IMR-90 (cell line): Measurements from ENCODE around the gene ARHGAP15. TPM values are rescaled to one million over a fixed set of nuclear protein-coding genes. Genes with fewer than 3 reads are reported as not detected.

Source experiments
- ATAC-seq: fragments of 200-7000 bp; cut with Tn5 transposase; 2 replicates; pipeline ENCODE4 v1.9.1; 2020; ENCODE audit warnings: low read depth, mild to moderate bottlenecking, moderate library complexity
- BruUV-seq: library from RNA; stranded (reverse); fragments of 400-500 nt; replicated peaks from 2 replicates; lab custom pipeline; 2021; lab: Mats Ljungman, UMichigan
- CTCF ChIA-PET: fragments of 300-600 bp; formaldehyde crosslinking; extraction: SDS; loops from one replicate; lab custom pipeline; 2021; ENCODE audit warnings: antibody characterized with exemption; lab: Yijun Ruan, JAX
- POLR2A ChIA-PET: fragments of 300-600 bp; sonication (Branson Sonifier 250); formaldehyde crosslinking; loops from one replicate; lab custom pipeline; 2022; ENCODE audit warnings: antibody characterized with exemption; ENCODE audit not compliant: unreplicated experiment; lab: Charles Lee
- DNase-seq: peaks from one replicate; pipeline ENCODE4 v3.0.0; 2013
- H2AFZ ChIP-seq: replicated peaks from 2 replicates; pipeline ENCODE3; 2013; ENCODE audit warnings: low read length, mild to moderate bottlenecking; ENCODE audit not compliant: poor library complexity
- H2AK5ac ChIP-seq: 2 replicates; pipeline ENCODE4 v1.6.1; 2013; ENCODE audit warnings: low read depth, low read length, inconsistent platforms
- H2AK9ac ChIP-seq: replicated peaks from 2 replicates; pipeline ENCODE3; 2013; ENCODE audit warnings: mild to moderate bottlenecking, low read depth, low read length, moderate library complexity; ENCODE audit not compliant: poor library complexity
- H2BK120ac ChIP-seq: 2 replicates; pipeline ENCODE4 v1.6.1; 2013; ENCODE audit warnings: low read depth, low read length, inconsistent platforms
- H2BK15ac ChIP-seq: 3 replicates; pipeline ENCODE4 v1.6.1; 2013; ENCODE audit warnings: low read depth, low read length, inconsistent platforms
- H2BK20ac ChIP-seq: 2 replicates; pipeline ENCODE4 v1.6.1; 2013; ENCODE audit warnings: low read depth, mild to moderate bottlenecking, inconsistent platforms, low read length, moderate library complexity
- H2BK5ac ChIP-seq: 2 replicates; pipeline ENCODE4 v1.6.1; 2013; ENCODE audit warnings: mild to moderate bottlenecking, low read depth, low read length, inconsistent platforms; ENCODE audit not compliant: poor library complexity, severe bottlenecking
- H3K14ac ChIP-seq: replicated peaks from 2 replicates; pipeline ENCODE4 v1.6.1; 2013; ENCODE audit warnings: low read depth, low read length, inconsistent platforms
- H3K18ac ChIP-seq: 2 replicates; pipeline ENCODE4 v1.6.1; 2013; ENCODE audit warnings: low read depth, low read length, control low read depth
- H3K23ac ChIP-seq: 2 replicates; pipeline ENCODE4 v1.6.1; 2013; ENCODE audit warnings: low read depth, low read length, inconsistent platforms
- H3K27ac ChIP-seq: 2 replicates; pipeline ENCODE4 v1.5.1; 2013; ENCODE audit warnings: mild to moderate bottlenecking, control low read depth, low read length; ENCODE audit not compliant: insufficient read depth
- H3K27me3 ChIP-seq: 2 replicates; pipeline ENCODE4 v1.6.1; 2013; ENCODE audit warnings: low read length; ENCODE audit not compliant: control insufficient read depth, insufficient read depth
- H3K36me3 ChIP-seq: 2 replicates; pipeline ENCODE4 v1.6.1; 2013; ENCODE audit warnings: low read length, mixed read lengths; ENCODE audit not compliant: control insufficient read depth, insufficient read depth
- H3K4ac ChIP-seq: 2 replicates; pipeline ENCODE4 v1.6.1; 2013; ENCODE audit warnings: low read depth, low read length, inconsistent platforms
- H3K4me1 ChIP-seq: 2 replicates; pipeline ENCODE4 v1.6.1; 2013; ENCODE audit warnings: low read length, mixed read lengths; ENCODE audit not compliant: control insufficient read depth, insufficient read depth
- H3K4me2 ChIP-seq: 2 replicates; pipeline ENCODE4 v1.6.1; 2013; ENCODE audit warnings: low read depth, mild to moderate bottlenecking, control low read depth, low read length, moderate library complexity
- H3K4me3 ChIP-seq: 2 replicates; pipeline ENCODE4 v1.5.1; 2013; ENCODE audit warnings: low read depth, mild to moderate bottlenecking, control low read depth, low read length, moderate library complexity; ENCODE audit not compliant: insufficient read depth
- H3K56ac ChIP-seq: 2 replicates; pipeline ENCODE4 v1.6.1; 2013; ENCODE audit warnings: low read length, inconsistent platforms; ENCODE audit not compliant: insufficient read depth; ENCODE audit errors: extremely low read depth
- H3K79me1 ChIP-seq, 2 experiments: 2 replicates each; pipeline ENCODE4 v1.6.1; 2013; ENCODE audit warnings: low read length in 2 of 2, inconsistent platforms in 1 of 2, low read depth in 1 of 2
- H3K9ac ChIP-seq: 2 replicates; pipeline ENCODE4 v1.6.1; 2013; ENCODE audit warnings: low read depth, low read length, control low read depth
- H3K9me1 ChIP-seq: 2 replicates; pipeline ENCODE4 v1.6.1; 2013; ENCODE audit warnings: low read length, inconsistent platforms; ENCODE audit not compliant: insufficient read depth
- H3K9me3 ChIP-seq: 2 replicates; pipeline ENCODE4 v1.6.1; 2013; ENCODE audit warnings: low read length; ENCODE audit not compliant: control insufficient read depth, insufficient read depth
- H4K20me1 ChIP-seq: 2 replicates; pipeline ENCODE4 v1.6.1; 2013; ENCODE audit warnings: low read length, inconsistent platforms; ENCODE audit not compliant: insufficient read depth
- H4K5ac ChIP-seq: 2 replicates; pipeline ENCODE4 v1.6.1; 2013; ENCODE audit warnings: mild to moderate bottlenecking, low read depth, low read length, control low read depth
- H4K8ac ChIP-seq, 2 experiments: 2 replicates each; pipeline ENCODE4 v1.6.1; 2013; ENCODE audit warnings: low read depth in 2 of 2, low read length in 2 of 2, control low read depth in 1 of 2, inconsistent platforms in 1 of 2
- H4K91ac ChIP-seq: 2 replicates; pipeline ENCODE4 v1.6.1; 2013; ENCODE audit warnings: low read depth, low read length, inconsistent platforms; ENCODE audit not compliant: insufficient read depth
- BHLHE40 ChIP-seq: fragments of 150-350 bp; IDR thresholded peaks from 2 replicates; pipeline ENCODE4 v1.6.1; 2016; ENCODE audit warnings: mild to moderate bottlenecking, low read depth, low read length
- CEBPB ChIP-seq: IDR thresholded peaks from 2 replicates; pipeline ENCODE4 v1.6.1; 2012; ENCODE audit warnings: low read depth, low read length, improper control_type of control experiment
- CHD1 ChIP-seq: IDR thresholded peaks from 2 replicates; pipeline ENCODE4 v1.6.1; 2012; ENCODE audit warnings: low read depth, low read length, improper control_type of control experiment
- FOS ChIP-seq: fragments of 150-350 bp; IDR thresholded peaks from 2 replicates; pipeline ENCODE4 v1.6.1; 2016; ENCODE audit warnings: low read depth, low read length
- MAFK ChIP-seq: IDR thresholded peaks from 2 replicates; pipeline ENCODE4 v1.6.1; 2012; ENCODE audit warnings: low read depth, low read length, improper control_type of control experiment
- MAZ ChIP-seq: IDR thresholded peaks from 2 replicates; pipeline ENCODE4 v1.6.1; 2012; ENCODE audit warnings: low read depth, mild to moderate bottlenecking, low read length, improper control_type of control experiment, moderate library complexity, borderline replicate concordance
- MXI1 ChIP-seq: IDR thresholded peaks from 2 replicates; pipeline ENCODE4 v1.6.1; 2012; ENCODE audit warnings: low read depth, mild to moderate bottlenecking, low read length, moderate library complexity, borderline replicate concordance
- NFE2L2 ChIP-seq: fragments of 150-350 bp; IDR thresholded peaks from 2 replicates; pipeline ENCODE4 v1.6.1; 2016; ENCODE audit warnings: low read depth, mild to moderate bottlenecking, low read length
- POLR2A ChIP-seq: IDR thresholded peaks from 2 replicates; pipeline ENCODE4 v1.6.1; 2012; ENCODE audit warnings: mild to moderate bottlenecking, low read depth, low read length
- RAD21 ChIP-seq: IDR thresholded peaks from 2 replicates; pipeline ENCODE4 v1.6.1; 2012; ENCODE audit warnings: low read length, improper control_type of control experiment
- RFX5 ChIP-seq: IDR thresholded peaks from 2 replicates; pipeline ENCODE4 v1.8.0; 2012; ENCODE audit warnings: low read depth, mild to moderate bottlenecking, low read length, moderate library complexity
- SMC3 ChIP-seq: fragments of 150-350 bp; IDR thresholded peaks from 2 replicates; pipeline ENCODE4 v1.6.1; 2016; ENCODE audit warnings: low read depth, mild to moderate bottlenecking, antibody characterized with exemption, low read length, moderate library complexity
- dilution Hi-C: fragments of 300-500 bp; cut with HindIII; formaldehyde crosslinking; loops from one replicate; pipeline ENCODE4 v1.14.3; 2018; ENCODE audit warnings: low sequenced_read_pairs; ENCODE audit not compliant: unreplicated experiment
- in situ Hi-C: fragments of 300-500 bp; cut with MboI; formaldehyde crosslinking; loops from 3 replicates; pipeline ENCODE4 v1.14.3; 2019; ENCODE audit warnings: low sequenced_read_pairs, inconsistent platforms, mixed read lengths
- intact Hi-C: fragments of 100-400 bp; cut with micrococcal nuclease; formaldehyde crosslinking; loops from 2 replicates; pipeline ENCODE4 v1.10.0; 2022
- polyA plus RNA-seq, 3 experiments: library from polyadenylated mRNA; depleted of rRNA; stranded (reverse); fragments of >200 nt; gene quantifications; 2 replicates each; pipeline ENCODE4 v1.2.3, GENCODE V29; 2012; ENCODE audit warnings: low replicate concordance in 1 of 3
- total RNA-seq: library from RNA; depleted of rRNA; stranded (reverse); fragments of >200 nt; gene quantifications from 2 replicates; pipeline ENCODE4 v1.2.3, GENCODE V29; 2012
- TF ChIP-seq, protein P1 (sequence below): fragments of 150-350 bp; IDR thresholded peaks from 2 replicates; pipeline ENCODE4 v1.6.1; 2017; ENCODE audit warnings: mild to moderate bottlenecking, antibody characterized with exemption, low read length, low read depth
- TF ChIP-seq, protein P2 (sequence below): fragments of 150-350 bp; IDR thresholded peaks from 2 replicates; pipeline ENCODE4 v1.6.1; 2016; ENCODE audit warnings: low read depth, mild to moderate bottlenecking, low read length, moderate library complexity, borderline replicate concordance
- TF ChIP-seq, protein P3 (sequence below): conservative IDR thresholded peaks from 2 replicates; pipeline ENCODE4 v1.5.1; 2012; ENCODE audit warnings: mild to moderate bottlenecking, low read depth, low read length, improper control_type of control experiment

ARHGAP15 gene
- total and polyA plus RNA-seq, 2 of the 4 experiments (the other 2 are of a cell fraction), result not detected

DNA sequence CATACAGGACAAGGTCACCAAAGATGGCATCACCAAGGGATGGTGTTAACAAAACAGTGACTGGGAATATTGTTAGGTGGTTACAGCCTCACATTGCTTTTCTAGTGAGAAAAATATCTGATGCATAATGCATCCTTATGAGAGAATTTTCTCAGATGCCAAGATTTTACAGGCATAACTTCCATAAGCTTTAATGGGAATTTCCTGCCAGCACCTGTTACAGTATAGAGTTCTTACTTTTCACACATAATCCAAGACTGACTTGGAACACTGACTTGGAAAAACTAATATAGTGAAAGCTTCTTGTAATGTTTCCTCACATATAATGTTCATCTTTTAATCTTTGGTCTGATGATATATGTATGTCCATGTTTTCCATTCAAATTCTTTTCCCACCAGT lies 402.8 kb downstream of the ARHGAP15 start:
- Histone ChIP-seq H3K9ac (no peak overlapping the region), H2AFZ (no peak overlapping the region), H3K9me1 (no peaks in the 10 kb centered on the region), H3K27me3 (no peaks in the 10 kb centered on the region), H3K4me3 (no peak overlapping the region), H2AK9ac (no peak overlapping the region), H4K5ac (no peak overlapping the region), H3K18ac (no peak overlapping the region), H3K79me1 (no peaks in the 10 kb centered on the region), H4K20me1 (no peaks in the 10 kb centered on the region), H3K36me3 (no peaks in the 10 kb centered on the region), H3K56ac (no peak overlapping the region), H2BK20ac (no peak overlapping the region), H2BK5ac (no peak overlapping the region), H2AK5ac (no peak overlapping the region), H2BK15ac (no peak overlapping the region), H3K4me1 (no peaks in the 10 kb centered on the region), H3K27ac (no peak overlapping the region), H4K91ac (no peak overlapping the region), H4K8ac (no peak overlapping the region), H3K9me3 (no peaks in the 10 kb centered on the region), H3K23ac (no peak overlapping the region), H3K4me2 (no peak overlapping the region), H3K4ac (no peak overlapping the region), H3K14ac (no peak overlapping the region), H2BK120ac (no peak overlapping the region)
- ChIA-PET POLR2A (no interaction called here), CTCF (no interaction called here)
- intact Hi-C loops (no loop called here), in situ Hi-C loops (no loop called here), dilution Hi-C loops (no loop called here)
- TF ChIP-seq, protein P1, sequence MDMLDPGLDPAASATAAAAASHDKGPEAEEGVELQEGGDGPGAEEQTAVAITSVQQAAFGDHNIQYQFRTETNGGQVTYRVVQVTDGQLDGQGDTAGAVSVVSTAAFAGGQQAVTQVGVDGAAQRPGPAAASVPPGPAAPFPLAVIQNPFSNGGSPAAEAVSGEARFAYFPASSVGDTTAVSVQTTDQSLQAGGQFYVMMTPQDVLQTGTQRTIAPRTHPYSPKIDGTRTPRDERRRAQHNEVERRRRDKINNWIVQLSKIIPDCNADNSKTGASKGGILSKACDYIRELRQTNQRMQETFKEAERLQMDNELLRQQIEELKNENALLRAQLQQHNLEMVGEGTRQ, result no peak
- TF ChIP-seq RAD21, result no peak
- TF ChIP-seq CEBPB, result no peak
- no peak for TF ChIP-seq MAZ
- TF ChIP-seq FOS, result no peak
- TF ChIP-seq, protein P2, sequence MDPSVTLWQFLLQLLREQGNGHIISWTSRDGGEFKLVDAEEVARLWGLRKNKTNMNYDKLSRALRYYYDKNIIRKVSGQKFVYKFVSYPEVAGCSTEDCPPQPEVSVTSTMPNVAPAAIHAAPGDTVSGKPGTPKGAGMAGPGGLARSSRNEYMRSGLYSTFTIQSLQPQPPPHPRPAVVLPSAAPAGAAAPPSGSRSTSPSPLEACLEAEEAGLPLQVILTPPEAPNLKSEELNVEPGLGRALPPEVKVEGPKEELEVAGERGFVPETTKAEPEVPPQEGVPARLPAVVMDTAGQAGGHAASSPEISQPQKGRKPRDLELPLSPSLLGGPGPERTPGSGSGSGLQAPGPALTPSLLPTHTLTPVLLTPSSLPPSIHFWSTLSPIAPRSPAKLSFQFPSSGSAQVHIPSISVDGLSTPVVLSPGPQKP, result no peak
- no peak for TF ChIP-seq MAFK
- no peak for TF ChIP-seq RFX5
- TF ChIP-seq CHD1, result no peak
- TF ChIP-seq BHLHE40, result no peak
- no peak for TF ChIP-seq MXI1
- no peak for TF ChIP-seq POLR2A
- no peak for TF ChIP-seq NFE2L2
- TF ChIP-seq, protein P3, sequence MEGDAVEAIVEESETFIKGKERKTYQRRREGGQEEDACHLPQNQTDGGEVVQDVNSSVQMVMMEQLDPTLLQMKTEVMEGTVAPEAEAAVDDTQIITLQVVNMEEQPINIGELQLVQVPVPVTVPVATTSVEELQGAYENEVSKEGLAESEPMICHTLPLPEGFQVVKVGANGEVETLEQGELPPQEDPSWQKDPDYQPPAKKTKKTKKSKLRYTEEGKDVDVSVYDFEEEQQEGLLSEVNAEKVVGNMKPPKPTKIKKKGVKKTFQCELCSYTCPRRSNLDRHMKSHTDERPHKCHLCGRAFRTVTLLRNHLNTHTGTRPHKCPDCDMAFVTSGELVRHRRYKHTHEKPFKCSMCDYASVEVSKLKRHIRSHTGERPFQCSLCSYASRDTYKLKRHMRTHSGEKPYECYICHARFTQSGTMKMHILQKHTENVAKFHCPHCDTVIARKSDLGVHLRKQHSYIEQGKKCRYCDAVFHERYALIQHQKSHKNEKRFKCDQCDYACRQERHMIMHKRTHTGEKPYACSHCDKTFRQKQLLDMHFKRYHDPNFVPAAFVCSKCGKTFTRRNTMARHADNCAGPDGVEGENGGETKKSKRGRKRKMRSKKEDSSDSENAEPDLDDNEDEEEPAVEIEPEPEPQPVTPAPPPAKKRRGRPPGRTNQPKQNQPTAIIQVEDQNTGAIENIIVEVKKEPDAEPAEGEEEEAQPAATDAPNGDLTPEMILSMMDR, result no peak
- TF ChIP-seq SMC3, result no peak
- DNase-seq (no peak), ATAC-seq (no peak)
- BruUV-seq, result no TSS peak
